Cardiac ventricle fibroblast (primary cell): ENCODE measurements around the gene EIF2A. TPM values are rescaled to one million over a fixed set of nuclear protein-coding genes. Genes with fewer than 3 reads are reported as not detected.

Experiments used
- total RNA-seq: library from RNA; depleted of rRNA; stranded (reverse); fragments of >200 nt; gene quantifications from 2 replicates; pipeline ENCODE4 v1.2.3, GENCODE V29; 2015

Gene EIF2A
- total RNA-seq, result 84.2 and 120 TPM in 2 replicates

GRCh38 chr3:150546226-150547044, at the start of gene EIF2A, which contains the start of gene SERP1:
Gene EIF2A (plus strand): TSS chr3:150546787. CDS start chr3:150546803, 16 bp downstream.
Gene SERP1 (minus strand): TSS chr3:150546496. CDS start chr3:150546135, 361 bp downstream.

DNA sequence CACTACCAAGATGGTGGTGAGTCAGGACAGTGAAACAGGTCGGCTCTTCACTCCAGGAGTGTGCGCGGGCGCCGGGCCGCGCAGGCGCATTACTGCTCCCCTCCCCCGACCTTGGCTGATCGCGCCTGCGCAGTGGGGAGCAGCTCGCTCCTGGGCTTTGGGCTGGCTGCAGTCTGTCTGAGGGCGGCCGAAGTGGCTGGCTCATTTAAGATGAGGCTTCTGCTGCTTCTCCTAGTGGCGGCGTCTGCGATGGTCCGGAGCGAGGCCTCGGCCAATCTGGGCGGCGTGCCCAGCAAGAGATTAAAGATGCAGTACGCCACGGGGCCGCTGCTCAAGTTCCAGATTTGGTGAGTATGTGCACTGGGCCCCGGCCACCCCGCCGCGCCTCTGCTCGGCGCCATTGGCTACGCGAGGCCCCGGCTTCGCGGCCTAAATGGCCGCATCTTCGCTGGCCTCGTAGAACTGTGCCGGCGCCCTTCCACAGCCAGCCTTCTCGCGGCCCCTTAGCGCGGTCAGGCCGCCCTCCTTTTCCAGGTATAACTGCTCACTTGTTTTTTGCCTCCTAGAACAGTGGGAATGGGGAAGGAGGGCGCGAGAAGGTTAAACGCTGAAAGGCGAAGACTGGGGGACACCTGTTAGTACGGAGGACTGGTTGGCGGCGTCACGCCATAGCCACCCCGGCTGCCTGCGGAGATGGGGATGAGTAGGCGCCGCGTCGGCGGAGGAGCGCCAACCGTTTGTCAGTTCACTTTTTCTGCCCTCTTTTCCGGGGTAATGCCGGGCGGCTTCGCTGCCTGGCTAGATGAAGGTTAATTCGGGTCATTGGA, 56.8 kb downstream of the EIF2A start, which contains the start of gene SELENOT:
TSS of gene SELENOT (plus strand) at position 169 of the 827 bp plus-strand sequence. CDS start at position 211, 42 bp downstream.

Other genes with a start within 250 kb of the EIF2A start
- gene TSC22D2, start 138.5 kb upstream of the EIF2A start, total RNA-seq, result 8.4 and 14.5 TPM in 2 replicates
- gene SERP1, start 291 bp upstream of the EIF2A start, total RNA-seq, result 230 and 253 TPM in 2 replicates
- gene SELENOT, start 56.5 kb downstream of the EIF2A start, total RNA-seq, result 57.2 and 59.0 TPM in 2 replicates
- gene ERICH6, start 157.1 kb downstream of the EIF2A start, total RNA-seq, result not detected in 2 replicates
- 23.5 and 29.1 TPM in 2 replicates for gene SIAH2, start 216.4 kb downstream of the EIF2A start, total RNA-seq